AG10803 (cell line): ENCODE data around the gene RAPGEF6.
"Not testable (repeated sequence)": the region's sequence is repeated elsewhere in the genome, so short reads cannot be mapped to it uniquely, and the experiment has no call there.

Experiments used
- DNase-seq: peaks from one replicate; pipeline ENCODE4 v3.0.0; 2010; ENCODE audit warnings: low read depth
- H3K4me3 ChIP-seq: 2 replicates; pipeline ENCODE4 v1.5.1; 2011; ENCODE audit warnings: mild to moderate bottlenecking, low read length, control low read depth
- CTCF ChIP-seq: conservative IDR thresholded peaks from 2 replicates; pipeline ENCODE4 v1.5.1; 2011; ENCODE audit warnings: mild to moderate bottlenecking, low read length, control low read depth, inconsistent platforms

RAPGEF6 gene

GRCh38 chr5:131634238-131634637 lies 791 bp downstream of the RAPGEF6 start:
- no peak for TF ChIP-seq CTCF
- no peak for DNase-seq
- H3K4me3 ChIP-seq: peak overlapping the region; percentile 92

GRCh38 chr5:131633830-131634229 lies 1.2 kb downstream of the RAPGEF6 start:
- DNase-seq: no peak
- TF ChIP-seq CTCF: no peak
- H3K4me3 ChIP-seq: peak overlapping the region; percentile 92

- no peak overlapping the region for H3K4me3 ChIP-seq
- no peak for DNase-seq
These were observed 4.1 kb downstream of the RAPGEF6 start for GRCh38 chr5:131630963-131631350.

GRCh38 chr5:131630208-131630962 lies 4.6 kb downstream of the RAPGEF6 start:
- DNase-seq: no peak
- no peak overlapping the region for H3K4me3 ChIP-seq
- TF ChIP-seq CTCF: no peak

More at GRCh38 chr5:131630963-131631350, 4.1 kb downstream of the RAPGEF6 start:
- no peak for TF ChIP-seq CTCF

- peak; percentile 64 for DNase-seq
- TF ChIP-seq CTCF: no peak
- H3K4me3 ChIP-seq: no peak overlapping the region
These were observed 6.0 kb downstream of the RAPGEF6 start for GRCh38 chr5:131628990-131629389.

GRCh38 chr5:131627207-131627865 lies 7.7 kb downstream of the RAPGEF6 start:
- TF ChIP-seq CTCF: no peak
- no peak for DNase-seq
- no peak overlapping the region for H3K4me3 ChIP-seq

GRCh38 chr5:131622633-131623032 lies 12.4 kb downstream of the RAPGEF6 start:
- peak; percentile 45 for DNase-seq
- no peak for TF ChIP-seq CTCF
- H3K4me3 ChIP-seq: no peak overlapping the region

- H3K4me3 ChIP-seq, DNase-seq: not testable (repeated sequence)
These were observed 13.9 kb downstream of the RAPGEF6 start for GRCh38 chr5:131621164-131621563.
